Fibroblast of pulmonary artery (primary cell): ENCODE measurements around the gene SNX5.
"Not testable (repeated sequence)": the region's sequence is repeated elsewhere in the genome, so short reads cannot be mapped to it uniquely, and the experiment has no call there.

Source experiments
- DNase-seq: peaks from one replicate; pipeline ENCODE4 v3.0.0-alpha.2; 2010; ENCODE audit warnings: low read depth
- H3K4me3 ChIP-seq: replicated peaks from 2 replicates; pipeline ENCODE4 v1.5.1; 2011; ENCODE audit warnings: low read depth, mild to moderate bottlenecking, control low read depth, low read length, moderate library complexity
- TF ChIP-seq, protein P1 (sequence below): IDR thresholded peaks from 2 replicates; pipeline ENCODE4 v1.5.1; 2011; ENCODE audit warnings: mild to moderate bottlenecking, control low read depth, low read length, inconsistent platforms; ENCODE audit errors: missing control alignments

The SNX5 gene

DNA sequence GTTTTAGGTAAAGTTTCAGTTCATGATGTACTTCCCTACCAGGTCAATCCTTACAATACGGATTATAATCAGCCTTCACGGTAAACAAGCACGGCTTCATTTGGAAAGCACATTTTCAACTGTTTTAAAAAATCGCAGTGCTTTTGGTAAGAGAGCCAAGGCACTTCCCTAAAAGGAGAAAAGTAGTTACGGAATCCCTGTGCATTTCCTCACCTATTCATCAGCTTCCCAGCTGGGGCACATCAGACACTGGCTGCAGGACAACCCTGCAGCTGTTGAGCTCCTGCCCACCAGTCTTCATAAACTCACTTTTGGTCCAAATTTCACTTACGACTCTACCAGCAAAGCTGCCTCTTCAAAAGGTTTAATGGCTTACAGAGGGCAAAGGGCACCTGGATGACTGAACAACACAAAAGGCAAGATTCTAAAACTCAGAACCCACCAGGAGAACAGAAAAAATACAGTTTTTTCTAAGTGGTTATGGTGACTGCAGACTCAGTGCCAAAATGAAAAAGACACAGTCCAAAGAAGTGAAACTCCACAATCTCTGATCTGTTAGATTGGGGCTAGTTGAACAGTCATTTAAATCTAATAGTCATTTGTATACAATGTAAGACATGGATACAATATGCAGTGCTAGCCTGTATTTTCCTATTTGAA lies 7.5 kb downstream of the SNX5 start:
- TF ChIP-seq, protein P1, sequence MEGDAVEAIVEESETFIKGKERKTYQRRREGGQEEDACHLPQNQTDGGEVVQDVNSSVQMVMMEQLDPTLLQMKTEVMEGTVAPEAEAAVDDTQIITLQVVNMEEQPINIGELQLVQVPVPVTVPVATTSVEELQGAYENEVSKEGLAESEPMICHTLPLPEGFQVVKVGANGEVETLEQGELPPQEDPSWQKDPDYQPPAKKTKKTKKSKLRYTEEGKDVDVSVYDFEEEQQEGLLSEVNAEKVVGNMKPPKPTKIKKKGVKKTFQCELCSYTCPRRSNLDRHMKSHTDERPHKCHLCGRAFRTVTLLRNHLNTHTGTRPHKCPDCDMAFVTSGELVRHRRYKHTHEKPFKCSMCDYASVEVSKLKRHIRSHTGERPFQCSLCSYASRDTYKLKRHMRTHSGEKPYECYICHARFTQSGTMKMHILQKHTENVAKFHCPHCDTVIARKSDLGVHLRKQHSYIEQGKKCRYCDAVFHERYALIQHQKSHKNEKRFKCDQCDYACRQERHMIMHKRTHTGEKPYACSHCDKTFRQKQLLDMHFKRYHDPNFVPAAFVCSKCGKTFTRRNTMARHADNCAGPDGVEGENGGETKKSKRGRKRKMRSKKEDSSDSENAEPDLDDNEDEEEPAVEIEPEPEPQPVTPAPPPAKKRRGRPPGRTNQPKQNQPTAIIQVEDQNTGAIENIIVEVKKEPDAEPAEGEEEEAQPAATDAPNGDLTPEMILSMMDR, result no peak
- DNase-seq, result peak; percentile 78
- peak overlapping the region; percentile 33 for H3K4me3 ChIP-seq

DNA sequence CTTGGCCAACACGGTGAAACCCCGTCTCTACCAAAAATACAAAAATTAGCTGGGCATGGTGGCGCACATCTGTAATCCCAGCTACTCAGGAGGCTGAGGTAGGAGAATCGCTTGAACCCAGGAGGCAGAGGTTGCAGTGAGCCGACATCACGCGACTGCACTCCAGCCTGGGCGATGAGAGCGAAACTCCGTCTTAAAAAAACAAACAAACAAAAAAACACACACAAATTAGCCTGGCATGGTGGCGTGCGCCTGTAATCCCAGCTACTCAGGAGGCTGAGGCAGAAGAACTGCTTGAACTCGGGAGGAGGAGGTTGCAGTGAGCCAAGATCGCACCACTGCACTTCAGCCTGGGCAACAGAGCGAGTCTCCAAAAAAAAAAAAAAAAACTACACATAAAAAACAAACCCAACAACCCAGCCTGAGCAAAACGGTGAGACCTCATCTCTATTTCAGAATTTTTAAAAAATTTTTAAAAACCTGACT lies 8.2 kb downstream of the SNX5 start:
- DNase-seq, result not testable (repeated sequence)
- peak overlapping the region; percentile 33 for H3K4me3 ChIP-seq

DNA sequence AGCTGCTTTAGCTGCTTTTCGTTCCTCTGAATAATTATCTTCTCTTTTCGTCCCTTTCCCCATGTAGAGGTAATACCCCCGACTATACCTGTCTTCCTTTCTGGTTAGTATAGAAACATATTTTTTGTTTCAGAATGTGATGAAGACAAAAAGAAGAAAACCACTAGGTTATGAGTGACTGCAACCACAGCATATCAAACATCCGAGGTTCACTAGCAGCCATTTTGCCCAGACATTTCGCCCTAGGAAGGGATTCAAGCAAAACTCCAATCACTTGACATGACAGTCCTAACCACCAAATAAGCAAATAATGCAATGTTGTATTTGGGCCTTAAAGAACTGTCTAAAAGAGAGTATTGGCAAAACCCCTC lies 9.4 kb downstream of the SNX5 start:
- no peak for DNase-seq
- H3K4me3 ChIP-seq, result no peak overlapping the region
- TF ChIP-seq, protein P1, result no peak

DNA sequence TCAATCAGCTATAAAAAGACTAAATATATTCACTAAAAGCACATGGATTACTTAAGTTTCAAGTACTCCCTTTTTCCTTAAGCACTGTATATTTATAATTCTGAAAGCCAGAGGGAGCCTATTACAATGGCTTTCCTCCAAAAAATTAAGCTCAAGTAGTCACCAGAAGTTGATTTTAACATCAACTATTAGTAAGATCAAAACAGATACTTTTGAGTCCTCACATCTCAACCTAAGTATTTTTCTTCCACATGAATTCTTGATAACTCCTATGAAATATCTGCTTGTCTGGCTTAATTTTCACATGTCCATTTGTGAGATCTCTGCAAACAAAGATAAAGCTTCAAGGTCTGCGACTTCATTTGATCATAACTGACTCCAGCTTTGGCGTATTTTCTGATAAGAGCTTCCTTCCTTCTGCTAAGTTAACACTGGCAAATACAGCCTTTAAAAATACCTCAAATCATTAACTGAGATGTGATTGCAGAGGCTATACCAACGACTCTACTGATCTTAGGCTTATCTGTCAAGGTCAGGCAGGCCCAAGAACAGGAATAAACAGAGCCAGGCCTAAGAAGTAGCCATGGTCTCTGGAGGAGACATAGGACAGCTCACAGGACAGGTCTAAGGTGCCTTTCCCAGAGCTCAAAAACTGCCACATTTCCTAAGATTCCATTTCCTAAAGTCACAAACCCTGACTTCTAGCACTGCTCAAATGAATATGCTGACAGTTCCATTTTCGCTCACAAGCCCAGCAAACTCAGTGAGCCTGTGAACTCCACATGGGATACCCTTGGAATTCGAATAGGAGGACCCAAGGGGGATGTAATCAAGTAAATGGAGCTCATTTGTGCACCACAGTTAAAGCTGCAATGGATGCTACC lies 10.0 kb downstream of the SNX5 start:
- no peak for DNase-seq
- H3K4me3 ChIP-seq, result no peak overlapping the region
- TF ChIP-seq, protein P1, result peak; percentile 20

DNA sequence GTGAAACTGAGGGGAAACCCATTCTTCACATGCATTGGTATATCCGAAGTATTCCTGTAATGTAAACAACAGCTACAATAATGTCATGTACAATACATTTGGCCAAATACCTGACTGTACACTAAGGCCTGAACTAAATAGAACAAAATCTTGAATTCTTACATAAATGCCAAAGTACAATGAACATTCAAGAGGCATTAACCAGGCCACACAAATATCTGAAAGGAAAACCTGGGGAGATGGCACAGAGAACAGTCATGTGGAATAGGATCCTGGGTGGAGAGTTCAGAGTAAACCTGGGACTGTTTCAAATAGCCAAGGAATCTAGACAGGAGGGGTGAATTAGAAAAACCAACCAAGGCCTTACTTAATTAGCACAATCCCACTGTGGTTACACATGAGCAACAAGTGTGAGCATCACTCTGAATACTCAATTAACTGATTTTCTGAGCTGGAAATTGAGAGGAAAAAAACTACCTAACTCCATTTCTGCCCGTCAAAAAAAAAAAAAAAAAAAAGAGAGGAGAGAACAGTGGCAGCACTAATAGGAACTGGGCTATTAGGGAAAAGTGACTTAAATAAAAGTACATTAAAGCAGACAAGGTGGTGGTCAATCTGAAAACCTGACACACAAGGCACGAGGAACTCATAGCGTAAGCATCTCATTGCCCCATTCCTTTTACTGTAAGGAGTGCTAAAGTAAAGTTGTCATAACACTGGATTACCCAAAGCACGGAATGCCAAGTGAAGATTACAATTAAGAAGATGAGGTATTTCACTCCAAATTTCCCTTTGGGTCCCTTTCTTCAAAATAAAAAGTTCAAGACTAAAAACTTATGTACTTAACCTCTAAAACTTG lies 10.9 kb downstream of the SNX5 start:
- H3K4me3 ChIP-seq, result no peak overlapping the region

DNA sequence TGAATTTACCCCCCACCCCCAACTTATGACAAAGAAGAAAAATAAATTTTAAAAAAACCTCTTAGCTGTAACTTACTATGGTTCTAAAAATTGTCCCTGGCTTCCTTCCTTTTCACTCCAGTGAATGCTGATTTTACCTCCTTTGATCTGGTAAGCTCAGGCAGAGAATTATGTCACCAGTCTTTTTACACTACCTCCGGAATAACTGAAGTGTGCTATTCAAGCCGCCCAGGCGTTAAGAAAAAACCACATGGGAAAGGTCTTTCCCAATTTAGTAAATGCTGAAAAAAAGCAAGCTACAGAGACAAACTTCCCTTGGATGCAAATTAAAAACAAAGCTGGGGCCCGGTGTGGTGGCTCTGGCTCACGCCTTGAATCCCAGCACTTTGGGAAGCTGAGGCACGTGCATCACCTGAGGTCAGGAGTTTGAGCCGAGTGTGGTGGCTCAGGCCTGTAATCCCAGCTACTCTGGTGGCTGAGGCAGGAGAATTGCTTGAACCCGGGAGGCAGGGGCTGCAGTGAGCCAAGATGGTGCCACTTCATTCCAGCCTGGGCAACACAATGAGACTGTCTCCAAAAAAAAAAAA lies 12.4 kb downstream of the SNX5 start:
- TF ChIP-seq, protein P1, result no peak
- H3K4me3 ChIP-seq, result no peak overlapping the region
- no peak for DNase-seq

More for the DNA sequence above, 10.9 kb downstream of the SNX5 start:
- TF ChIP-seq, protein P1, result no peak
- DNase-seq, result no peak
